H1 (cell line): ENCODE results near the gene TNFSF12. TPM values are rescaled to one million over a fixed set of nuclear protein-coding genes. Genes with fewer than 3 reads are reported as not detected.

Source experiments
- CTCF ChIA-PET: fragments of 300-600 bp; sonication (Branson Sonifier 250); formaldehyde crosslinking; loops from one replicate; lab custom pipeline; 2021; ENCODE audit not compliant: partially characterized antibody; lab: Charles Lee
- POLR2A ChIA-PET: fragments of 300-600 bp; sonication (Branson Sonifier 250); formaldehyde crosslinking; loops from one replicate; lab custom pipeline; 2021; ENCODE audit warnings: inconsistent platforms; ENCODE audit not compliant: partially characterized antibody; lab: Charles Lee
- DNase-seq, 2 experiments: peaks; one replicate each; pipeline versions ENCODE4 v3.0.0 to v3.0.0-alpha.2; 2010 to 2022; ENCODE audit warnings: low spot score in 2 of 2, low read depth in 1 of 2, mixed read lengths in 1 of 2
- FAIRE-seq: peaks from 2 replicates; lab custom pipeline; 2011; peaks lifted over from hg19 to GRCh38; lab: Jason Lieb, UNC
- H2AFZ ChIP-seq: 2 replicates; pipeline ENCODE4 v1.8.1; 2012; ENCODE audit warnings: low read length, inconsistent platforms
- H2AK5ac ChIP-seq: 2 replicates; pipeline ENCODE4 v1.6.1; 2013; ENCODE audit warnings: low read depth, low read length
- H2BK120ac ChIP-seq: replicated peaks from 2 replicates; pipeline ENCODE3; 2013; ENCODE audit warnings: low read depth, low read length, inconsistent platforms
- H2BK12ac ChIP-seq: 2 replicates; pipeline ENCODE4 v1.6.1; 2013; ENCODE audit warnings: low read depth, low read length
- H2BK15ac ChIP-seq: 2 replicates; pipeline ENCODE4 v1.6.1; 2013; ENCODE audit warnings: low read length
- H2BK20ac ChIP-seq: 2 replicates; pipeline ENCODE4 v1.6.1; 2013; ENCODE audit warnings: low read length
- H2BK5ac ChIP-seq: 2 replicates; pipeline ENCODE4 v1.6.1; 2013; ENCODE audit warnings: low read depth, low read length
- H3K14ac ChIP-seq: 2 replicates; pipeline ENCODE4 v1.6.1; 2013; ENCODE audit warnings: inconsistent platforms; ENCODE audit not compliant: insufficient read length
- H3K18ac ChIP-seq: 2 replicates; pipeline ENCODE4 v1.6.1; 2013; ENCODE audit warnings: low read length; ENCODE audit errors: extremely low read depth
- H3K23ac ChIP-seq: 2 replicates; pipeline ENCODE4 v1.6.1; 2013; ENCODE audit warnings: inconsistent platforms; ENCODE audit not compliant: insufficient read length
- H3K23me2 ChIP-seq: 2 replicates; pipeline ENCODE4 v1.6.1; 2013; ENCODE audit warnings: low read depth, low read length
- H3K27ac ChIP-seq: 2 replicates; pipeline ENCODE4 v1.6.1; 2011; ENCODE audit warnings: low read depth, low read length, inconsistent platforms
- H3K27me3 ChIP-seq, 4 experiments: replicated peaks in 1 of 4; 1 replicate in 1 of 4; 2 replicates in 3 of 4; pipeline versions ENCODE4 v1.6.1 to v1.8.1; 2011 to 2013; ENCODE audit warnings: low read length in 3 of 4, mild to moderate bottlenecking in 3 of 4, inconsistent platforms in 2 of 4, mixed read lengths in 2 of 4, moderate library complexity in 1 of 4; ENCODE audit not compliant: control insufficient read depth in 3 of 4, insufficient read depth in 3 of 4; ENCODE audit errors: extremely low read depth in 1 of 4
- H3K36me3 ChIP-seq, 4 experiments: 2 replicates each; pipeline versions ENCODE4 v1.6.1 to v1.8.1; 2011 to 2013; ENCODE audit warnings: mild to moderate bottlenecking in 4 of 4, low read length in 3 of 4, moderate library complexity in 2 of 4, control low read depth in 1 of 4, inconsistent platforms in 1 of 4; ENCODE audit not compliant: insufficient read depth in 4 of 4, control insufficient read depth in 2 of 4
- H3K4ac ChIP-seq: replicated peaks from 2 replicates; pipeline ENCODE3; 2013; ENCODE audit warnings: low read length, low read depth, mixed read lengths, inconsistent platforms; ENCODE audit not compliant: insufficient read length
- H3K4me1 ChIP-seq, 4 experiments: replicated peaks in 1 of 4; 1 replicate in 1 of 4; 2 replicates in 3 of 4; pipeline versions ENCODE4 v1.6.1 to v1.8.1; 2011 to 2013; ENCODE audit warnings: low read length in 3 of 4, inconsistent platforms in 2 of 4, mixed read lengths in 1 of 4; ENCODE audit not compliant: insufficient read depth in 4 of 4, control insufficient read depth in 3 of 4
- H3K4me2 ChIP-seq, 2 experiments: 2 replicates each; pipeline versions ENCODE4 v1.6.1 to v1.8.1; 2011 to 2013; ENCODE audit warnings: low read depth in 2 of 2, low read length in 2 of 2, control low read depth in 1 of 2, inconsistent platforms in 1 of 2, mild to moderate bottlenecking in 1 of 2; ENCODE audit not compliant: insufficient read depth in 1 of 2
- H3K4me3 ChIP-seq, 4 experiments: fragments of 200-600, 300-600 bp in 1 of 4; sonication (generic), shearing (Covaris generic), sonication (Bioruptor Twin) in 1 of 4; 2 replicates each; pipeline versions ENCODE4 v1.5.1 to v1.8.1; 2011 to 2016; ENCODE audit warnings: low read length in 4 of 4, low read depth in 3 of 4, control low read depth in 2 of 4, inconsistent platforms in 2 of 4, mild to moderate bottlenecking in 2 of 4, mixed read lengths in 1 of 4, moderate library complexity in 1 of 4; ENCODE audit not compliant: insufficient read depth in 2 of 4; ENCODE audit errors: extremely low read depth in 1 of 4
- H3K56ac ChIP-seq: replicated peaks from 2 replicates; pipeline ENCODE3; 2013; ENCODE audit warnings: low read depth, mild to moderate bottlenecking, mixed read lengths, low read length, inconsistent platforms; ENCODE audit not compliant: insufficient read length
- H3K79me1 ChIP-seq: 2 replicates; pipeline ENCODE4 v1.6.1; 2013; ENCODE audit warnings: low read depth, low read length, control low read depth
- H3K79me2 ChIP-seq, 2 experiments: 2 replicates each; pipeline versions ENCODE4 v1.6.1 to v1.8.1; 2012 to 2013; ENCODE audit warnings: low read length in 2 of 2, mild to moderate bottlenecking in 2 of 2, inconsistent platforms in 1 of 2; ENCODE audit not compliant: insufficient read depth in 2 of 2, control insufficient read depth in 1 of 2
- H3K9ac ChIP-seq, 4 experiments: replicated peaks in 1 of 4; 1 replicate in 1 of 4; 2 replicates in 3 of 4; pipeline versions ENCODE4 v1.6.1 to v1.8.1; 2011 to 2013; ENCODE audit warnings: low read depth in 3 of 4, low read length in 3 of 4, control low read depth in 2 of 4, mild to moderate bottlenecking in 2 of 4, moderate library complexity in 2 of 4, inconsistent platforms in 1 of 4; ENCODE audit errors: extremely low read depth in 1 of 4
- H3K9me3 ChIP-seq, 2 experiments: 2 replicates each; pipeline versions ENCODE4 v1.6.1 to v1.8.1; 2012 to 2013; ENCODE audit warnings: mild to moderate bottlenecking in 2 of 2, moderate library complexity in 2 of 2, control low read depth in 1 of 2, inconsistent platforms in 1 of 2, low read depth in 1 of 2, low read length in 1 of 2, mixed read lengths in 1 of 2; ENCODE audit not compliant: insufficient read depth in 2 of 2
- H4K20me1 ChIP-seq, 2 experiments: replicated peaks in 1 of 2; 2 replicates each; pipeline versions ENCODE3 to v1.8.1; 2011 to 2013; ENCODE audit warnings: inconsistent platforms in 2 of 2, low read length in 2 of 2, mild to moderate bottlenecking in 1 of 2; ENCODE audit not compliant: insufficient read depth in 2 of 2, control insufficient read depth in 1 of 2
- H4K5ac ChIP-seq: 2 replicates; pipeline ENCODE4 v1.6.1; 2013; ENCODE audit warnings: low read length, low read depth, mixed read lengths, inconsistent platforms; ENCODE audit not compliant: insufficient read length
- H4K8ac ChIP-seq: 2 replicates; pipeline ENCODE4 v1.8.0; 2013; ENCODE audit warnings: mild to moderate bottlenecking, moderate library complexity, low read length, inconsistent platforms; ENCODE audit not compliant: insufficient read depth; ENCODE audit errors: extremely low read depth
- H4K91ac ChIP-seq: replicated peaks from 2 replicates; pipeline ENCODE3; 2013; ENCODE audit warnings: low read length, mixed read lengths, inconsistent platforms; ENCODE audit not compliant: insufficient read length
- BCL11A ChIP-seq, 2 experiments: IDR thresholded peaks; one replicate each; pipeline ENCODE4 v1.6.1; 2011; ENCODE audit warnings: low read depth in 2 of 2, low read length in 2 of 2, mild to moderate bottlenecking in 2 of 2
- E2F6 ChIP-seq: IDR thresholded peaks from 2 replicates; pipeline ENCODE4 v1.6.1; 2012; ENCODE audit warnings: inconsistent platforms
- KDM1A ChIP-seq: fragments of 200-600, 300-600 bp; sonication (generic); IDR thresholded peaks from 2 replicates; pipeline ENCODE4 v1.7.1; 2016; ENCODE audit warnings: mild to moderate bottlenecking, low read length, borderline replicate concordance
- MAX ChIP-seq: IDR thresholded peaks from 2 replicates; pipeline ENCODE4 v1.6.1; 2012; ENCODE audit warnings: inconsistent platforms
- POLR2A ChIP-seq, 2 experiments: IDR thresholded peaks; 1 replicate in 1 of 2; 2 replicates in 1 of 2; pipeline ENCODE4 v1.6.1; 2011; ENCODE audit warnings: low read depth in 2 of 2, low read length in 2 of 2, mild to moderate bottlenecking in 2 of 2; ENCODE audit errors: control extremely low read depth in 1 of 2
- POU5F1 ChIP-seq: IDR thresholded peaks from 2 replicates; pipeline ENCODE4 v1.6.1; 2011; ENCODE audit warnings: low read depth, mild to moderate bottlenecking, low read length, moderate library complexity
- RNF2 ChIP-seq: fragments of 200-900, 300-1000 bp; sonication (generic); IDR thresholded peaks from 2 replicates; pipeline ENCODE4 v1.7.1; 2016; ENCODE audit warnings: borderline replicate concordance, low read depth, mild to moderate bottlenecking, antibody characterized with exemption, low read length; ENCODE audit not compliant: poor library complexity, severe bottlenecking; ENCODE audit errors: missing control alignments
- RXRA ChIP-seq: IDR thresholded peaks from 2 replicates; pipeline ENCODE4 v1.6.1; 2011; ENCODE audit warnings: low read depth, mild to moderate bottlenecking, low read length, moderate library complexity; ENCODE audit not compliant: insufficient read depth
- TAF1 ChIP-seq: IDR thresholded peaks from 2 replicates; pipeline ENCODE4 v1.6.1; 2011; ENCODE audit warnings: mild to moderate bottlenecking, low read depth, low read length
- ZNF274 ChIP-seq: IDR thresholded peaks from 2 replicates; pipeline ENCODE4 v1.7.0; 2012; ENCODE audit warnings: low read length, borderline replicate concordance; ENCODE audit errors: extremely low read depth
- WGBS, 2 experiments: shearing (Covaris generic) in 1 of 2; methylation state at CpG; one replicate each; pipeline versions ENCODE4 v1.1.6 to v1.1.7; 2013 to 2015; ENCODE audit warnings: low lambda C conversion rate in 2 of 2, mixed read lengths in 2 of 2, inconsistent platforms in 1 of 2, low coverage in 1 of 2, missing lambda C conversion rate in 1 of 2; ENCODE audit not compliant: insufficient replicate concordance in 2 of 2, insufficient coverage in 1 of 2, insufficient read length in 1 of 2; ENCODE audit errors: extremely low coverage in 1 of 2, missing lambda C conversion rate in 1 of 2; 5-methylcytosine and 5-hydroxymethylcytosine counted together
- polyA plus RNA-seq, 7 experiments: library from polyadenylated mRNA; depleted of rRNA in 3 of 7; stranded (reverse) in 5 of 7; unstranded in 2 of 7; fragments of >200 nt in 5 of 7; fragments of 200-250 nt in 2 of 7; gene quantifications; 1 replicate in 5 of 7; 2 replicates in 1 of 7; 4 replicates in 1 of 7; pipeline versions ENCODE4 v1.2.1 to v1.2.3, GENCODE V29; 2011 to 2013; ENCODE audit warnings: missing spikeins in 2 of 7, mixed read lengths in 2 of 7
- total RNA-seq: library from RNA; stranded (reverse); fragmentation: NEBNext Ultra II Directional; extraction: Animal tissue kit (Norgen Biotek cat#: 25700); gene quantifications from 2 replicates; pipeline ENCODE4 v1.2.1, GENCODE V29; 2021

TNFSF12 gene
- total and polyA plus RNA-seq, 2 of the 8 experiments (the other 6 are each of a cell fraction or from before 2014, with no cell fraction given) = 7.2 to 9.6 TPM

- no peak overlapping the region for H3K18ac ChIP-seq
- H2AK5ac ChIP-seq = no peak overlapping the region
- H2BK120ac ChIP-seq = peak overlapping the region; percentile 39
- H3K4ac ChIP-seq = peak overlapping the region; percentile 58
- H2AFZ ChIP-seq = no peak overlapping the region
- no peak overlapping the region for H3K4me3 ChIP-seq
- no peaks in the 10 kb centered on the region for H3K79me1 ChIP-seq
- H3K56ac ChIP-seq = no peak overlapping the region
- H4K5ac ChIP-seq = no peak overlapping the region
- no peak overlapping the region for H3K9ac ChIP-seq
- no peaks in the 10 kb centered on the region for H3K79me2 ChIP-seq
- WGBS, 2 experiments = 86% methylated on average over 12 of the region's 12 CpGs; no CpG with 5 or more reads in 1 of the 2 experiments
- H2BK15ac ChIP-seq = no peak overlapping the region
- H2BK5ac ChIP-seq = no peak overlapping the region
- ChIA-PET POLR2A (interaction anchor here (0.8 to 37.5 kb wide), 13 partner anchors 8 to 239 kb away, joined by 3 to 1144 read pairs (median 4); partner anchors contain the start of genes ACAP1, CD68, MPDU1 and POLR2A), CTCF (interaction anchor here (0.7 to 12.7 kb wide), 11 partner anchors 10 to 207 kb away, joined by 3 to 251 read pairs (median 5); partner anchors contain the start of genes SOX15, TP53 and WRAP53)
- H3K36me3 ChIP-seq = no peaks in the 10 kb centered on the region
- no peak overlapping the region for H3K4me2 ChIP-seq
- no peaks in the 10 kb centered on the region for H3K9me3 ChIP-seq
- peak overlapping the region; percentile 41 for H4K8ac ChIP-seq
- peaks cover 11 to 37% (median 23%) of the 10 kb centered on the region in 4 experiments for H3K4me1 ChIP-seq
- no peak for FAIRE-seq
- H4K20me1 ChIP-seq = peaks cover 0 to 3% of the 10 kb centered on the region in 2 experiments
- H3K27ac ChIP-seq = no peak overlapping the region
- no peak overlapping the region for H3K23ac ChIP-seq
- DNase-seq = no peak
- 0 out of 2 replicates have a peak overlapping the region, but pooled peaks have one; percentile 13 for H2BK20ac ChIP-seq
- no peak overlapping the region for H4K91ac ChIP-seq
- no peaks in the 10 kb centered on the region for H3K27me3 ChIP-seq
- H2BK12ac ChIP-seq = peak overlapping the region; percentile 39; the same call in 1 of the 2 replicates
- TF ChIP-seq MAX = no peak
- no peak for TF ChIP-seq ZNF274
- TF ChIP-seq RXRA = no peak
- no peak for TF ChIP-seq POU5F1
- TF ChIP-seq RNF2 = no peak
- no peak for TF ChIP-seq E2F6
- no peak for TF ChIP-seq POLR2A (IDR thresholded peaks at IDR 0.05; ENCODE audit: control extremely low read depth in 1 of 2, low read depth in 2 of 2, low read length in 2 of 2)
- no peak for TF ChIP-seq TAF1
- TF ChIP-seq KDM1A = no peak
- TF ChIP-seq BCL11A (IDR thresholded peaks at IDR 0.05; ENCODE audit: low read depth in 2 of 2, low read length in 2 of 2) = no peak
- H3K14ac ChIP-seq = no peak overlapping the region
- peaks cover 2% of the 10 kb centered on the region; the same call in 1 of the 2 replicates for H3K23me2 ChIP-seq
Measured at GRCh38 chr17:7556627-7557026, 7.8 kb downstream of the TNFSF12 start.
